ENCODE results near the gene CD1B.

DNA sequence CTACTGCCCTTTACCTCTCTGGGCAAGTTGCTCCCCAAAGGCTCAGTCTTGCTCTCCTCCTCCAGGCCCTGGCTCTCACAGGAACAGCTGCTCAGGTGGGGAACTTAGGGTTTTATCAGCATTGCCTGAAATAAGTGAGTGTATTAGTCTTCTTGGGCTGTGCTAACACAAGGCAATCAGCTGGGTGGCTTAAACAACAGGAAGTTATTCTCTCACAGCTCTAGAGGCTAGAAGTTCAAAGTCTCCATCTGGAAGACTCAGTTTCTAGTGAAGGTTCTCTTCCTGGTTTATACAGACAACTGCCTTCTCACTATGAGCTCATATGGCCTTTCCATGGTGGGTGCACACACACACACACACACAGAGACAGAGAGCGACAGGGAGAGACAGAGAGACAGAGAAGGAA is 44.4 kb downstream of the CD1B start:
- TF ChIP-seq, protein P1, sequence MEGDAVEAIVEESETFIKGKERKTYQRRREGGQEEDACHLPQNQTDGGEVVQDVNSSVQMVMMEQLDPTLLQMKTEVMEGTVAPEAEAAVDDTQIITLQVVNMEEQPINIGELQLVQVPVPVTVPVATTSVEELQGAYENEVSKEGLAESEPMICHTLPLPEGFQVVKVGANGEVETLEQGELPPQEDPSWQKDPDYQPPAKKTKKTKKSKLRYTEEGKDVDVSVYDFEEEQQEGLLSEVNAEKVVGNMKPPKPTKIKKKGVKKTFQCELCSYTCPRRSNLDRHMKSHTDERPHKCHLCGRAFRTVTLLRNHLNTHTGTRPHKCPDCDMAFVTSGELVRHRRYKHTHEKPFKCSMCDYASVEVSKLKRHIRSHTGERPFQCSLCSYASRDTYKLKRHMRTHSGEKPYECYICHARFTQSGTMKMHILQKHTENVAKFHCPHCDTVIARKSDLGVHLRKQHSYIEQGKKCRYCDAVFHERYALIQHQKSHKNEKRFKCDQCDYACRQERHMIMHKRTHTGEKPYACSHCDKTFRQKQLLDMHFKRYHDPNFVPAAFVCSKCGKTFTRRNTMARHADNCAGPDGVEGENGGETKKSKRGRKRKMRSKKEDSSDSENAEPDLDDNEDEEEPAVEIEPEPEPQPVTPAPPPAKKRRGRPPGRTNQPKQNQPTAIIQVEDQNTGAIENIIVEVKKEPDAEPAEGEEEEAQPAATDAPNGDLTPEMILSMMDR (conservative IDR thresholded peaks at IDR 0.05; ENCODE audit: low read length): no peak
- no peak for TF ChIP-seq EZH2phosphoT487 (IDR thresholded peaks at IDR 0.05; ENCODE audit: borderline replicate concordance)
